ENCODE results near the gene ZNF732.

ZNF732 gene

GRCh38 chr4:336099-336892 is 31.0 kb upstream of the ZNF732 start:
- Histone ChIP-seq H3K9ac (ENCODE audit: low read length) (peak overlapping the region; percentile 57; the same call in 1 of the 2 replicates), H3K4me3 (ENCODE audit: insufficient read depth, low read length, poor library complexity, severe bottlenecking) (peak overlapping the region; percentile 57), H3K27me3 (ENCODE audit: low read length) (no peaks in the 10 kb centered on the region), H3K79me2 (ENCODE audit: insufficient read depth, low read length) (peaks cover 37% of the 10 kb centered on the region), H3K4me2 (ENCODE audit: low read depth, low read length, poor library complexity, severe bottlenecking) (peak overlapping the region; percentile 71), H3K36me3 (ENCODE audit: low read length) (peaks cover 24% of the 10 kb centered on the region), H4K20me1 (ENCODE audit: low read depth, low read length) (no peaks in the 10 kb centered on the region), H3F3A (ENCODE audit: insufficient read depth) (no peaks in the 10 kb centered on the region), H3K9me3 (ENCODE audit: insufficient read depth, low read length) (peaks cover 17% of the 10 kb centered on the region), H3K9me2 (replicated peaks; ENCODE audit: insufficient read depth, low read length) (no peaks in the 10 kb centered on the region), H2AFZ (ENCODE audit: low read depth, low read length, severe bottlenecking) (peak overlapping the region; percentile 90), H3K27ac (ENCODE audit: low read depth, low read length) (no peak overlapping the region)
- TF ChIP-seq EZH2phosphoT487 (conservative IDR thresholded peaks at IDR 0.05; ENCODE audit: low read length) (no peak), CTCF (IDR thresholded peaks at IDR 0.05; ENCODE audit: insufficient read depth, low read length, poor library complexity, severe bottlenecking) (no peak)

GRCh38 chr4:335515-335914 is 30.2 kb upstream of the ZNF732 start:
- H3K27ac ChIP-seq (ENCODE audit: low read depth, low read length): no peak overlapping the region
- peaks cover 29% of the 10 kb centered on the region for H3K79me2 ChIP-seq (ENCODE audit: insufficient read depth, low read length)
- H3F3A ChIP-seq (ENCODE audit: insufficient read depth): no peaks in the 10 kb centered on the region
- no peaks in the 10 kb centered on the region for H3K27me3 ChIP-seq (ENCODE audit: low read length)
- H4K20me1 ChIP-seq (ENCODE audit: low read depth, low read length): no peaks in the 10 kb centered on the region
- no peak overlapping the region for H3K9ac ChIP-seq (ENCODE audit: low read length)
- peaks cover 16% of the 10 kb centered on the region for H3K36me3 ChIP-seq (ENCODE audit: low read length)
- peaks cover 10% of the 10 kb centered on the region for H3K9me3 ChIP-seq (ENCODE audit: insufficient read depth, low read length)
- no peaks in the 10 kb centered on the region for H3K9me2 ChIP-seq (replicated peaks; ENCODE audit: insufficient read depth, low read length)
- no peak overlapping the region for H3K4me2 ChIP-seq (ENCODE audit: low read depth, low read length, poor library complexity, severe bottlenecking)
- TF ChIP-seq EZH2phosphoT487 (conservative IDR thresholded peaks at IDR 0.05; ENCODE audit: low read length) (no peak), CTCF (IDR thresholded peaks at IDR 0.05; ENCODE audit: insufficient read depth, low read length, poor library complexity, severe bottlenecking) (no peak)
- no peak overlapping the region for H2AFZ ChIP-seq (ENCODE audit: low read depth, low read length, severe bottlenecking)
- no peak overlapping the region for H3K4me3 ChIP-seq (ENCODE audit: insufficient read depth, low read length, poor library complexity, severe bottlenecking)

GRCh38 chr4:328729-329128 is 23.5 kb upstream of the ZNF732 start:
- H3K36me3 ChIP-seq (ENCODE audit: low read length): no peaks in the 10 kb centered on the region
- peaks cover 29% of the 10 kb centered on the region; the same call in 1 of the 2 replicates for H3K9me3 ChIP-seq (ENCODE audit: insufficient read depth, low read length)
- no peak overlapping the region for H2AFZ ChIP-seq (ENCODE audit: low read depth, low read length, severe bottlenecking)
- TF ChIP-seq CTCF (IDR thresholded peaks at IDR 0.05; ENCODE audit: insufficient read depth, low read length, poor library complexity, severe bottlenecking) (no peak), EZH2phosphoT487 (conservative IDR thresholded peaks at IDR 0.05; ENCODE audit: low read length) (no peak)
- 0 out of 2 replicates have a peak overlapping the region, but pooled peaks have one; percentile 25 for H3K27ac ChIP-seq (ENCODE audit: low read depth, low read length)
- no peaks in the 10 kb centered on the region for H3K9me2 ChIP-seq (replicated peaks; ENCODE audit: insufficient read depth, low read length)
- no peaks in the 10 kb centered on the region for H4K20me1 ChIP-seq (ENCODE audit: low read depth, low read length)
- H3K9ac ChIP-seq (ENCODE audit: low read length): no peak overlapping the region
- H3K4me2 ChIP-seq (ENCODE audit: low read depth, low read length, poor library complexity, severe bottlenecking): no peak overlapping the region
- no peaks in the 10 kb centered on the region for H3F3A ChIP-seq (ENCODE audit: insufficient read depth)
- H3K4me3 ChIP-seq (ENCODE audit: insufficient read depth, low read length, poor library complexity, severe bottlenecking): no peak overlapping the region
- no peaks in the 10 kb centered on the region for H3K27me3 ChIP-seq (ENCODE audit: low read length)
- H3K79me2 ChIP-seq (ENCODE audit: insufficient read depth, low read length): no peaks in the 10 kb centered on the region
